ENCODE results near the gene NDUFB11. TPM values are rescaled to one million over a fixed set of nuclear protein-coding genes. Genes with fewer than 3 reads are reported as not detected.

NDUFB11 gene
- total RNA-seq, 4 donors from 2014 or later: 58.3 to 87.5 (median 76.3) TPM

DNA sequence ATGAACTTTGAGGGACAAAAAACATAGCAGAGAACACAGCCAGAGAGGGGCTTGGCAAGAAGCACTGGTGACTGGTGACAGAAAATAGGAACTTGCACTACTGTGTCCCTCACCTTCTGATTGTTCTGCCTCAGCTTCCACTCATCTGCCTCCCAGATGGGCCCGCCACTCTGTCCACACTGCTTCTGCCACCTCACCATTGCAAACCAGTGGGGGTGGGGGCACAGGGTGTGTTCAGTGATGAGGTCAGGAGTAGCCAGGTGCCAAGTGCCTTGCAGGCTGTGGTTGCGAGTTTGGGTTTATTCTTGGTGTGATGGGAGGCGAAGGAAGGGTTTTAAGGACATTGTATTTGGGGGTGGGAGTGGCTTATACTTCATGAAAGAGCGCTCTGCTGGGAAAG is 40.0 kb upstream of the NDUFB11 start:
- no peaks in the 10 kb centered on the region for H3K9me3 ChIP-seq
- H3K4me3 ChIP-seq: no peak overlapping the region
- no peaks in the 10 kb centered on the region for H3K27me3 ChIP-seq
- peaks cover 3 to 5% (median 3%) of the 10 kb centered on the region in 4 donors for H3K4me1 ChIP-seq
- H3K27ac ChIP-seq (replicated peaks in 1 of 4): no peak overlapping the region
- WGBS: 80% methylated on average over 4 of the region's 4 CpGs
- no peak for DNase-seq (ENCODE audit: extremely low spot score)
- intact Hi-C loops (cut with DNase I): no loop called here
- TF ChIP-seq, protein P1, sequence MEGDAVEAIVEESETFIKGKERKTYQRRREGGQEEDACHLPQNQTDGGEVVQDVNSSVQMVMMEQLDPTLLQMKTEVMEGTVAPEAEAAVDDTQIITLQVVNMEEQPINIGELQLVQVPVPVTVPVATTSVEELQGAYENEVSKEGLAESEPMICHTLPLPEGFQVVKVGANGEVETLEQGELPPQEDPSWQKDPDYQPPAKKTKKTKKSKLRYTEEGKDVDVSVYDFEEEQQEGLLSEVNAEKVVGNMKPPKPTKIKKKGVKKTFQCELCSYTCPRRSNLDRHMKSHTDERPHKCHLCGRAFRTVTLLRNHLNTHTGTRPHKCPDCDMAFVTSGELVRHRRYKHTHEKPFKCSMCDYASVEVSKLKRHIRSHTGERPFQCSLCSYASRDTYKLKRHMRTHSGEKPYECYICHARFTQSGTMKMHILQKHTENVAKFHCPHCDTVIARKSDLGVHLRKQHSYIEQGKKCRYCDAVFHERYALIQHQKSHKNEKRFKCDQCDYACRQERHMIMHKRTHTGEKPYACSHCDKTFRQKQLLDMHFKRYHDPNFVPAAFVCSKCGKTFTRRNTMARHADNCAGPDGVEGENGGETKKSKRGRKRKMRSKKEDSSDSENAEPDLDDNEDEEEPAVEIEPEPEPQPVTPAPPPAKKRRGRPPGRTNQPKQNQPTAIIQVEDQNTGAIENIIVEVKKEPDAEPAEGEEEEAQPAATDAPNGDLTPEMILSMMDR (IDR thresholded peaks at IDR 0.05): no peak
- TF ChIP-seq POLR2A (IDR thresholded peaks at IDR 0.05; ENCODE audit: low read depth) (no peak), POLR2AphosphoS5 (IDR thresholded peaks at IDR 0.05) (no peak), EP300 (IDR thresholded peaks at IDR 0.05) (no peak)
- H3K36me3 ChIP-seq: peaks cover 15 to 77% (median 68%) of the 10 kb centered on the region in 4 donors

DNA sequence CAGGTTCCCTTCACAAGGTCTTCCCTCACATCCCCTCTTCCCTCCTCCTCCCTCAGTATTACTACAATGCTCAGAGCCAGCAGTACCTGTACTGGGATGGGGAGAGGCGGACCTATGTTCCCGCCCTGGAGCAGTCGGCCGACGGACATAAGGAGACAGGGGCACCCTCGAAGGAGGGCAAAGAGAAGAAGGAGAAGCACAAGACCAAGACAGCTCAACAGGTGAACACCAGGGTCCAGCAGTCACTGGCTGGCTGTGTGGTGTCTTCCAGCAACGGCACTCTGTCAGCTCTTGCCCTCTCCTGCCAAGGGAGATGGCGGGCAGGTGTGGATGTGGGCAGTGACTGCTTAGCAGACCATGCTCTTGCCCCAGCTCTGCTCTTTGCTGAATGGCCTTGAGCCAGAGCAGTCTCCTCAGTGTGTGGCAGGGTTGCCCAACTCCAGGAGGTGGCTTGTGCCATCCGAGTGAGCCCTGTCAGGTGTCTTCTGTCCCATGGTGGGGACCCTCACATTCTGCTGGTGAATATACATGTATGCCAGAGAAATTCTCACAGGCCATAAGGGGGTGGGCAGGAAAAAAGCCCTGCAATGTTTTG is 37.7 kb upstream of the NDUFB11 start:
- Histone ChIP-seq H3K27me3 (no peaks in the 10 kb centered on the region), H3K36me3 (peaks cover 15 to 99% (median 89%) of the 10 kb centered on the region in 4 donors), H3K9me3 (no peaks in the 10 kb centered on the region), H3K27ac (replicated peaks in 1 of 4) (no peak overlapping the region), H3K4me3 (no peak overlapping the region), H3K4me1 (peaks cover 4 to 18% (median 13%) of the 10 kb centered on the region in 4 donors)
- intact Hi-C loops (cut with DNase I): no loop called here
- no peak for DNase-seq (ENCODE audit: extremely low spot score)
- TF ChIP-seq EP300 (IDR thresholded peaks at IDR 0.05) (no peak), POLR2A (IDR thresholded peaks at IDR 0.05; ENCODE audit: low read depth) (no peak), POLR2AphosphoS5 (IDR thresholded peaks at IDR 0.05) (no peak)
- TF ChIP-seq, protein P1 (IDR thresholded peaks at IDR 0.05): no peak
- 94% methylated on average over 8 of the region's 9 CpGs for WGBS

DNA sequence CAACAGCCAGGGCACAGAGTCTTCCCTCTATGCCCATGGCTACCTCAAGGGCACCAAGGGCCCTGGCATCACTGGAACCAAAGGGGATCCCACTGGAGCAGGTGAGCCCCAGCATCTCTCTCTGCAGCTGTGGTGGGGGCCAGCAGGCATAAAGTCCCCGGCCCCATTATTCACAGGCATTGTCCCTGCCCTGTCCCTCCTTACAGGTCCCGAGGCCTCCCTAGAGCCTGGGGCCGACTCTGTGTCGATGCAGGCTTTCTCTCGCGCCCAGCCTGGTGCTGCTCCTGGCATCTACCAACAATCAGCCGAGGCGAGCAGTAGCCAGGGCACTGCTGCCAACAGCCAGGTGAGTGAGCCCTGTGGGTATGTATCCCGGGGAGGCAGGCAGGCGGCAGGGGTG is 36.8 kb upstream of the NDUFB11 start:
- Histone ChIP-seq H3K9me3 (no peaks in the 10 kb centered on the region), H3K4me1 (peaks cover 4 to 18% (median 13%) of the 10 kb centered on the region in 4 donors), H3K36me3 (peaks cover 19 to 99% (median 90%) of the 10 kb centered on the region in 4 donors), H3K4me3 (no peak overlapping the region), H3K27me3 (no peaks in the 10 kb centered on the region), H3K27ac (replicated peaks in 1 of 4) (no peak overlapping the region)
- WGBS: 94% methylated on average over 3 of the region's 10 CpGs
- intact Hi-C loops (cut with DNase I): no loop called here
- TF ChIP-seq EP300 (IDR thresholded peaks at IDR 0.05) (no peak), POLR2AphosphoS5 (IDR thresholded peaks at IDR 0.05) (no peak), POLR2A (IDR thresholded peaks at IDR 0.05; ENCODE audit: low read depth) (no peak)
- TF ChIP-seq, protein P1 (IDR thresholded peaks at IDR 0.05): no peak
- DNase-seq (ENCODE audit: extremely low spot score): no peak

DNA sequence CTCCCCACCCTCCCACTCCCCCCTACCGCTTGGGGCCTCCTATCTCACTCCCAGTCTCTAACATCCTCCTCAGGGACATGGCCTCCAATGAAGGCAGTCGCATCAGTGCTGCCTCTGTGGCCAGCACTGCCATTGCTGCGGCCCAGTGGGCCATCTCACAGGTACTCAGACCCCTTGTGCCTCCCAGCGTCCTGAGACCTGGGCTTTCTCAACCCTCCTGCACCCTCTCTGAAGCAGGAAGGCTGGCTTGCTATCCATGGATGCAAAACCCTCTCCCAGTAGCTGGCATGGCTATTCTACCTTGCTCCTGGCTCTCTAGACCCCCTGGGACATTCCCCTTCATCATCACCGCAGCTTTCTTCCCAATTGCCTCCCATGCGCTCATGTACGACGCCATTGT is 35.8 kb upstream of the NDUFB11 start:
- peaks cover 19 to 99% (median 90%) of the 10 kb centered on the region in 4 donors for H3K36me3 ChIP-seq
- TF ChIP-seq POLR2AphosphoS5 (IDR thresholded peaks at IDR 0.05): no peak
- TF ChIP-seq EP300 (IDR thresholded peaks at IDR 0.05): no peak
- no peak for TF ChIP-seq POLR2A (IDR thresholded peaks at IDR 0.05; ENCODE audit: low read depth)
- TF ChIP-seq, protein P1 (IDR thresholded peaks at IDR 0.05): no peak
- H3K4me1 ChIP-seq: peaks cover 4 to 18% (median 13%) of the 10 kb centered on the region in 4 donors
- intact Hi-C loops (cut with DNase I): no loop called here
- H3K4me3 ChIP-seq: no peak overlapping the region
- no peak for DNase-seq (ENCODE audit: extremely low spot score)
- no peaks in the 10 kb centered on the region for H3K27me3 ChIP-seq
- 81% methylated on average over 7 of the region's 8 CpGs for WGBS
- peak overlapping the region in 1 of 4 donors; percentile 40 for H3K27ac ChIP-seq (replicated peaks in 1 of 4)
- no peaks in the 10 kb centered on the region for H3K9me3 ChIP-seq

DNA sequence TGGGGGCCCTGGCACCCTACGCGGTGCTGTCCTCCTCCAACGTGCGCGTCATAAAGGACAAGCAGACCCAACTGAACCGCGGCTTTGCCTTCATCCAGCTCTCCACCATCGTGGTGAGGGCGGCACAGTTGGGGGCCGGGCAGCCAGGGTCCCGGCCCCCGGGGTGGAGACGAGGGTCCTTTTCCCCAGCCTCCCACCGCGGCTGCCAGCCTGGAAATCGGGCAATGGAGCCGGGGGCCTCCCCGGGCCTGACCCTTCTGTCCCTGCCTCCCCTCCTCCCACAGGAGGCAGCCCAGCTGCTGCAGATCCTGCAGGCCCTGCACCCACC is 35.4 kb upstream of the NDUFB11 start:
- H3K36me3 ChIP-seq: peaks cover 19 to 99% (median 91%) of the 10 kb centered on the region in 4 donors
- peaks cover 4 to 18% (median 13%) of the 10 kb centered on the region in 4 donors for H3K4me1 ChIP-seq
- no peak for TF ChIP-seq EP300 (IDR thresholded peaks at IDR 0.05)
- TF ChIP-seq, protein P1 (IDR thresholded peaks at IDR 0.05): no peak
- WGBS: 83% methylated on average over 5 of the region's 18 CpGs
- intact Hi-C loops (cut with DNase I): no loop called here
- H3K4me3 ChIP-seq: no peak overlapping the region
- no peaks in the 10 kb centered on the region for H3K9me3 ChIP-seq
- no peak for DNase-seq (ENCODE audit: extremely low spot score)
- no peaks in the 10 kb centered on the region for H3K27me3 ChIP-seq
- peak overlapping the region; percentile 40 to 67 (median 64) for H3K27ac ChIP-seq (replicated peaks in 1 of 4)
